IMR-90 (cell line): ENCODE measurements around the gene HOXC13. TPM values are rescaled to one million over a fixed set of nuclear protein-coding genes. Genes with fewer than 3 reads are reported as not detected.

Experiments
- ATAC-seq: fragments of 200-7000 bp; cut with Tn5 transposase; 2 replicates; pipeline ENCODE4 v1.9.1; 2020; ENCODE audit warnings: low read depth, mild to moderate bottlenecking, moderate library complexity
- BruUV-seq: library from RNA; stranded (reverse); fragments of 400-500 nt; replicated peaks from 2 replicates; lab custom pipeline; 2021; lab: Mats Ljungman, UMichigan
- CTCF ChIA-PET: fragments of 300-600 bp; formaldehyde crosslinking; extraction: SDS; loops from one replicate; lab custom pipeline; 2021; ENCODE audit warnings: antibody characterized with exemption; lab: Yijun Ruan, JAX
- POLR2A ChIA-PET: fragments of 300-600 bp; sonication (Branson Sonifier 250); formaldehyde crosslinking; loops from one replicate; lab custom pipeline; 2022; ENCODE audit warnings: antibody characterized with exemption; ENCODE audit not compliant: unreplicated experiment; lab: Charles Lee
- DNase-seq: peaks from one replicate; pipeline ENCODE4 v3.0.0; 2013
- H2AFZ ChIP-seq: replicated peaks from 2 replicates; pipeline ENCODE3; 2013; ENCODE audit warnings: low read length, mild to moderate bottlenecking; ENCODE audit not compliant: poor library complexity
- H2AK5ac ChIP-seq: 2 replicates; pipeline ENCODE4 v1.6.1; 2013; ENCODE audit warnings: low read depth, low read length, inconsistent platforms
- H2AK9ac ChIP-seq: replicated peaks from 2 replicates; pipeline ENCODE3; 2013; ENCODE audit warnings: mild to moderate bottlenecking, low read depth, low read length, moderate library complexity; ENCODE audit not compliant: poor library complexity
- H2BK120ac ChIP-seq: 2 replicates; pipeline ENCODE4 v1.6.1; 2013; ENCODE audit warnings: low read depth, low read length, inconsistent platforms
- H2BK15ac ChIP-seq: 3 replicates; pipeline ENCODE4 v1.6.1; 2013; ENCODE audit warnings: low read depth, low read length, inconsistent platforms
- H2BK20ac ChIP-seq: 2 replicates; pipeline ENCODE4 v1.6.1; 2013; ENCODE audit warnings: low read depth, mild to moderate bottlenecking, inconsistent platforms, low read length, moderate library complexity
- H2BK5ac ChIP-seq: 2 replicates; pipeline ENCODE4 v1.6.1; 2013; ENCODE audit warnings: mild to moderate bottlenecking, low read depth, low read length, inconsistent platforms; ENCODE audit not compliant: poor library complexity, severe bottlenecking
- H3K14ac ChIP-seq: replicated peaks from 2 replicates; pipeline ENCODE4 v1.6.1; 2013; ENCODE audit warnings: low read depth, low read length, inconsistent platforms
- H3K18ac ChIP-seq: 2 replicates; pipeline ENCODE4 v1.6.1; 2013; ENCODE audit warnings: low read depth, low read length, control low read depth
- H3K23ac ChIP-seq: 2 replicates; pipeline ENCODE4 v1.6.1; 2013; ENCODE audit warnings: low read depth, low read length, inconsistent platforms
- H3K27ac ChIP-seq: 2 replicates; pipeline ENCODE4 v1.5.1; 2013; ENCODE audit warnings: mild to moderate bottlenecking, control low read depth, low read length; ENCODE audit not compliant: insufficient read depth
- H3K27me3 ChIP-seq: 2 replicates; pipeline ENCODE4 v1.6.1; 2013; ENCODE audit warnings: low read length; ENCODE audit not compliant: control insufficient read depth, insufficient read depth
- H3K36me3 ChIP-seq: 2 replicates; pipeline ENCODE4 v1.6.1; 2013; ENCODE audit warnings: low read length, mixed read lengths; ENCODE audit not compliant: control insufficient read depth, insufficient read depth
- H3K4ac ChIP-seq: 2 replicates; pipeline ENCODE4 v1.6.1; 2013; ENCODE audit warnings: low read depth, low read length, inconsistent platforms
- H3K4me1 ChIP-seq: 2 replicates; pipeline ENCODE4 v1.6.1; 2013; ENCODE audit warnings: low read length, mixed read lengths; ENCODE audit not compliant: control insufficient read depth, insufficient read depth
- H3K4me2 ChIP-seq: 2 replicates; pipeline ENCODE4 v1.6.1; 2013; ENCODE audit warnings: low read depth, mild to moderate bottlenecking, control low read depth, low read length, moderate library complexity
- H3K4me3 ChIP-seq: 2 replicates; pipeline ENCODE4 v1.5.1; 2013; ENCODE audit warnings: low read depth, mild to moderate bottlenecking, control low read depth, low read length, moderate library complexity; ENCODE audit not compliant: insufficient read depth
- H3K56ac ChIP-seq: 2 replicates; pipeline ENCODE4 v1.6.1; 2013; ENCODE audit warnings: low read length, inconsistent platforms; ENCODE audit not compliant: insufficient read depth; ENCODE audit errors: extremely low read depth
- H3K79me1 ChIP-seq, 2 experiments: 2 replicates each; pipeline ENCODE4 v1.6.1; 2013; ENCODE audit warnings: low read length in 2 of 2, inconsistent platforms in 1 of 2, low read depth in 1 of 2
- H3K9ac ChIP-seq: 2 replicates; pipeline ENCODE4 v1.6.1; 2013; ENCODE audit warnings: low read depth, low read length, control low read depth
- H3K9me1 ChIP-seq: 2 replicates; pipeline ENCODE4 v1.6.1; 2013; ENCODE audit warnings: low read length, inconsistent platforms; ENCODE audit not compliant: insufficient read depth
- H3K9me3 ChIP-seq: 2 replicates; pipeline ENCODE4 v1.6.1; 2013; ENCODE audit warnings: low read length; ENCODE audit not compliant: control insufficient read depth, insufficient read depth
- H4K20me1 ChIP-seq: 2 replicates; pipeline ENCODE4 v1.6.1; 2013; ENCODE audit warnings: low read length, inconsistent platforms; ENCODE audit not compliant: insufficient read depth
- H4K5ac ChIP-seq: 2 replicates; pipeline ENCODE4 v1.6.1; 2013; ENCODE audit warnings: mild to moderate bottlenecking, low read depth, low read length, control low read depth
- H4K8ac ChIP-seq, 2 experiments: 2 replicates each; pipeline ENCODE4 v1.6.1; 2013; ENCODE audit warnings: low read depth in 2 of 2, low read length in 2 of 2, control low read depth in 1 of 2, inconsistent platforms in 1 of 2
- H4K91ac ChIP-seq: 2 replicates; pipeline ENCODE4 v1.6.1; 2013; ENCODE audit warnings: low read depth, low read length, inconsistent platforms; ENCODE audit not compliant: insufficient read depth
- BHLHE40 ChIP-seq: fragments of 150-350 bp; IDR thresholded peaks from 2 replicates; pipeline ENCODE4 v1.6.1; 2016; ENCODE audit warnings: mild to moderate bottlenecking, low read depth, low read length
- CEBPB ChIP-seq: IDR thresholded peaks from 2 replicates; pipeline ENCODE4 v1.6.1; 2012; ENCODE audit warnings: low read depth, low read length, improper control_type of control experiment
- CHD1 ChIP-seq: IDR thresholded peaks from 2 replicates; pipeline ENCODE4 v1.6.1; 2012; ENCODE audit warnings: low read depth, low read length, improper control_type of control experiment
- CTCF ChIP-seq: conservative IDR thresholded peaks from 2 replicates; pipeline ENCODE4 v1.5.1; 2012; ENCODE audit warnings: mild to moderate bottlenecking, low read depth, low read length, improper control_type of control experiment
- ELK1 ChIP-seq: fragments of 150-350 bp; IDR thresholded peaks from 2 replicates; pipeline ENCODE4 v1.6.1; 2016; ENCODE audit warnings: low read depth, mild to moderate bottlenecking, low read length, moderate library complexity, borderline replicate concordance
- FOS ChIP-seq: fragments of 150-350 bp; IDR thresholded peaks from 2 replicates; pipeline ENCODE4 v1.6.1; 2016; ENCODE audit warnings: low read depth, low read length
- MAZ ChIP-seq: IDR thresholded peaks from 2 replicates; pipeline ENCODE4 v1.6.1; 2012; ENCODE audit warnings: low read depth, mild to moderate bottlenecking, low read length, improper control_type of control experiment, moderate library complexity, borderline replicate concordance
- MXI1 ChIP-seq: IDR thresholded peaks from 2 replicates; pipeline ENCODE4 v1.6.1; 2012; ENCODE audit warnings: low read depth, mild to moderate bottlenecking, low read length, moderate library complexity, borderline replicate concordance
- NFE2L2 ChIP-seq: fragments of 150-350 bp; IDR thresholded peaks from 2 replicates; pipeline ENCODE4 v1.6.1; 2016; ENCODE audit warnings: low read depth, mild to moderate bottlenecking, low read length
- POLR2A ChIP-seq: IDR thresholded peaks from 2 replicates; pipeline ENCODE4 v1.6.1; 2012; ENCODE audit warnings: mild to moderate bottlenecking, low read depth, low read length
- RAD21 ChIP-seq: IDR thresholded peaks from 2 replicates; pipeline ENCODE4 v1.6.1; 2012; ENCODE audit warnings: low read length, improper control_type of control experiment
- RCOR1 ChIP-seq: IDR thresholded peaks from 2 replicates; pipeline ENCODE4 v1.6.1; 2012; ENCODE audit warnings: mild to moderate bottlenecking, low read length, improper control_type of control experiment; ENCODE audit not compliant: insufficient replicate concordance
- RFX5 ChIP-seq: IDR thresholded peaks from 2 replicates; pipeline ENCODE4 v1.8.0; 2012; ENCODE audit warnings: low read depth, mild to moderate bottlenecking, low read length, moderate library complexity
- SMC3 ChIP-seq: fragments of 150-350 bp; IDR thresholded peaks from 2 replicates; pipeline ENCODE4 v1.6.1; 2016; ENCODE audit warnings: low read depth, mild to moderate bottlenecking, antibody characterized with exemption, low read length, moderate library complexity
- USF2 ChIP-seq: fragments of 150-350 bp; IDR thresholded peaks from 2 replicates; pipeline ENCODE4 v1.6.1; 2017; ENCODE audit warnings: mild to moderate bottlenecking, antibody characterized with exemption, low read length, low read depth
- WGBS, 2 experiments: methylation state at CpG; one replicate each; pipeline versions ENCODE4 v1.1.5 to v1.1.7; 2013; ENCODE audit warnings: missing lambda C conversion rate in 2 of 2; ENCODE audit not compliant: insufficient read length in 1 of 2; ENCODE audit errors: extremely low coverage in 2 of 2; 5-methylcytosine and 5-hydroxymethylcytosine counted together
- dilution Hi-C: fragments of 300-500 bp; cut with HindIII; formaldehyde crosslinking; loops from one replicate; pipeline ENCODE4 v1.14.3; 2018; ENCODE audit warnings: low sequenced_read_pairs; ENCODE audit not compliant: unreplicated experiment
- in situ Hi-C: fragments of 300-500 bp; cut with MboI; formaldehyde crosslinking; loops from 3 replicates; pipeline ENCODE4 v1.14.3; 2019; ENCODE audit warnings: low sequenced_read_pairs, inconsistent platforms, mixed read lengths
- intact Hi-C: fragments of 100-400 bp; cut with micrococcal nuclease; formaldehyde crosslinking; loops from 2 replicates; pipeline ENCODE4 v1.10.0; 2022
- polyA plus RNA-seq, 3 experiments: library from polyadenylated mRNA; depleted of rRNA; stranded (reverse); fragments of >200 nt; gene quantifications; 2 replicates each; pipeline ENCODE4 v1.2.3, GENCODE V29; 2012; ENCODE audit warnings: low replicate concordance in 1 of 3
- total RNA-seq: library from RNA; depleted of rRNA; stranded (reverse); fragments of >200 nt; gene quantifications from 2 replicates; pipeline ENCODE4 v1.2.3, GENCODE V29; 2012

HOXC13 gene
- total and polyA plus RNA-seq, 2 of the 4 experiments (the other 2 are of a cell fraction), result not detected

- no peaks in the 10 kb centered on the region for H3K36me3 ChIP-seq
- BruUV-seq, result no TSS peak
Measured at GRCh38 chr12:53959314-53959713, 20.7 kb downstream of the HOXC13 start.

More at GRCh38 chr12:53959314-53959713, 20.7 kb downstream of the HOXC13 start:
- no peak overlapping the region for H2BK120ac ChIP-seq
- no peak overlapping the region for H2AK9ac ChIP-seq
- H3K4me2 ChIP-seq, result no peak overlapping the region
- DNase-seq (no peak), ATAC-seq (no peak)
- H3K23ac ChIP-seq, result no peak overlapping the region
- no peak overlapping the region for H3K9ac ChIP-seq
- H3K18ac ChIP-seq, result no peak overlapping the region
- no peak overlapping the region for H2AK5ac ChIP-seq
- peaks cover 5% of the 10 kb centered on the region for H3K9me3 ChIP-seq
- no peak overlapping the region for H2BK15ac ChIP-seq
- no peak overlapping the region for H2AFZ ChIP-seq
- H3K9me1 ChIP-seq, result no peaks in the 10 kb centered on the region
- no peak overlapping the region for H3K14ac ChIP-seq
- H3K79me1 ChIP-seq, result no peaks in the 10 kb centered on the region
- H4K91ac ChIP-seq, result no peak overlapping the region
- dilution Hi-C loops (no loop called here), intact Hi-C loops (no loop called here), in situ Hi-C loops (no loop called here)
- no peak overlapping the region for H2BK20ac ChIP-seq
- WGBS, 2 experiments, result 0% methylated on average over 1 of the region's 4 CpGs; no CpG with 5 or more reads in 1 of the 2 experiments
- no peak overlapping the region for H4K8ac ChIP-seq
- TF ChIP-seq FOS (no peak), USF2 (no peak), MAZ (no peak), POLR2A (no peak), NFE2L2 (no peak), RCOR1 (no peak), SMC3 (no peak), RFX5 (no peak), ELK1 (no peak), BHLHE40 (no peak), CHD1 (no peak), CTCF (no peak), CEBPB (no peak), RAD21 (no peak), MXI1 (no peak)
- H4K20me1 ChIP-seq, result no peaks in the 10 kb centered on the region
- H3K4me1 ChIP-seq, result no peaks in the 10 kb centered on the region
- H3K4ac ChIP-seq, result no peak overlapping the region
- H2BK5ac ChIP-seq, result no peak overlapping the region
- no peak overlapping the region for H3K56ac ChIP-seq
- no peak overlapping the region for H3K27ac ChIP-seq
- ChIA-PET POLR2A (no interaction called here), CTCF (no interaction called here)
- peaks cover 92% of the 10 kb centered on the region for H3K27me3 ChIP-seq
- H4K5ac ChIP-seq, result no peak overlapping the region
- no peak overlapping the region for H3K4me3 ChIP-seq
